Neural crest cell (in vitro differentiated cells): ENCODE measurements around the gene TENM3. TPM values are rescaled to one million over a fixed set of nuclear protein-coding genes. Genes with fewer than 3 reads are reported as not detected.

Experiments used
- DNase-seq: peaks from one replicate; pipeline ENCODE4 v3.0.0; 2021; ENCODE audit warnings: low read depth, mixed read lengths, low spot score
- H3K27ac Mint-ChIP-seq: one replicate; pipeline ENCODE4 v1.8.0; 2021; ENCODE audit warnings: mild to moderate bottlenecking, mixed read lengths; ENCODE audit not compliant: unreplicated experiment
- H3K27me3 Mint-ChIP-seq: 2 replicates; pipeline ENCODE4 v1.8.0; 2021; ENCODE audit warnings: low read depth, mild to moderate bottlenecking, mixed read lengths
- H3K36me3 Mint-ChIP-seq: 2 replicates; pipeline ENCODE4 v1.8.0; 2021; ENCODE audit warnings: low read depth, mild to moderate bottlenecking, mixed read lengths
- H3K4me1 Mint-ChIP-seq: 2 replicates; pipeline ENCODE4 v1.8.0; 2021; ENCODE audit warnings: mixed read lengths
- H3K4me3 Mint-ChIP-seq: one replicate; pipeline ENCODE4 v1.8.0; 2021; ENCODE audit warnings: mild to moderate bottlenecking, mixed read lengths
- H3K9me3 Mint-ChIP-seq: 2 replicates; pipeline ENCODE4 v1.8.0; 2021; ENCODE audit warnings: mixed read lengths
- total RNA-seq: library from RNA; stranded (reverse); gene quantifications from 2 replicates; pipeline ENCODE4 v1.2.1, GENCODE V29; 2021
- TF ChIP-seq, protein P1 (sequence below): fragments of 200-600 bp; sonication (generic); conservative IDR thresholded peaks from 2 replicates; pipeline ENCODE4 v1.5.0; 2021; ENCODE audit warnings: antibody characterized with exemption, mild to moderate bottlenecking

The TENM3 gene
- total RNA-seq, 1 donor from 2014 or later = 43.9 TPM

DNA sequence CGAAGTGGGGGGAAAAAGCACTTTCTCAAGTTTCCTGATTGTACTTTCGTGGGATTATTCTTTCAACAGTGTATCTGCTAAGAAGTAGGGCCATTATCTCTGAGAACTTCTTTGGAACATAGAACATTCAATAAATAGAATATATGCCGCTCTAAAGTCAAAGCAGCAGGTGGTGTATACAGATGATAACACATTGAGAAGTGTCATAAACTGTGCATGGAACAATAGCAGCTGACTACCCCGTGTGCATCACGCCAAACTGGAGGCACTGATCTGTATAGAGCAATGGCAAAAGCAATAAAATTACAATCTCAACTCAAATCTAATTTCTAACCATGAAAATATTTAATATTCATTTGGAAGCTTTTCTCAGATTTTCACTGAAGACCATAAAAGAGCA, 498.7 kb downstream of the TENM3 start:
- no peak overlapping the region for H3K4me3 Mint-ChIP-seq
- peaks cover 5% of the 10 kb centered on the region for H3K9me3 Mint-ChIP-seq
- peaks cover 6% of the 10 kb centered on the region for H3K4me1 Mint-ChIP-seq
- peaks cover 21% of the 10 kb centered on the region for H3K36me3 Mint-ChIP-seq
- no peak for DNase-seq
- TF ChIP-seq, protein P1, sequence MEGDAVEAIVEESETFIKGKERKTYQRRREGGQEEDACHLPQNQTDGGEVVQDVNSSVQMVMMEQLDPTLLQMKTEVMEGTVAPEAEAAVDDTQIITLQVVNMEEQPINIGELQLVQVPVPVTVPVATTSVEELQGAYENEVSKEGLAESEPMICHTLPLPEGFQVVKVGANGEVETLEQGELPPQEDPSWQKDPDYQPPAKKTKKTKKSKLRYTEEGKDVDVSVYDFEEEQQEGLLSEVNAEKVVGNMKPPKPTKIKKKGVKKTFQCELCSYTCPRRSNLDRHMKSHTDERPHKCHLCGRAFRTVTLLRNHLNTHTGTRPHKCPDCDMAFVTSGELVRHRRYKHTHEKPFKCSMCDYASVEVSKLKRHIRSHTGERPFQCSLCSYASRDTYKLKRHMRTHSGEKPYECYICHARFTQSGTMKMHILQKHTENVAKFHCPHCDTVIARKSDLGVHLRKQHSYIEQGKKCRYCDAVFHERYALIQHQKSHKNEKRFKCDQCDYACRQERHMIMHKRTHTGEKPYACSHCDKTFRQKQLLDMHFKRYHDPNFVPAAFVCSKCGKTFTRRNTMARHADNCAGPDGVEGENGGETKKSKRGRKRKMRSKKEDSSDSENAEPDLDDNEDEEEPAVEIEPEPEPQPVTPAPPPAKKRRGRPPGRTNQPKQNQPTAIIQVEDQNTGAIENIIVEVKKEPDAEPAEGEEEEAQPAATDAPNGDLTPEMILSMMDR = no peak
- no peaks in the 10 kb centered on the region for H3K27me3 Mint-ChIP-seq
- H3K27ac Mint-ChIP-seq = no peak overlapping the region

DNA sequence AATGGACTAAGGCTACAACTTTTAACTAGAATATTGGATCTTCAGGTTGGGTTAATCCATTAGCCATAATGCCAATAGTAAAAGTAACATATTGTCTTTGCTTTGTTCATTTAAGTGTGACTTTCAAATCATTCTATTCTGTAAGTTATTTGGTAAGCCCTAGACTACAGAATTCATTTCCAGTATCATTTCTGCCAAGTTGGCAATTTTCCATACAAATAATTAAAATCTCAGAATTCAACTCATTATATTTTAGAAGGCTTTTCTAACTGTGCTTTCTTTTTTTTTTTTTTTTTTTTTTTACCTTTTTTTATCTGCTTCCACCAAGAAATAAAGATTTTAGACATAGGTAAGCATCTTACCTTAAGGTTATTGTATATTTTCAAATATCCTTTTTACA, 500.6 kb downstream of the TENM3 start:
- H3K27ac Mint-ChIP-seq = no peak overlapping the region
- no peaks in the 10 kb centered on the region for H3K27me3 Mint-ChIP-seq
- no peak overlapping the region for H3K4me3 Mint-ChIP-seq
- TF ChIP-seq, protein P1 = no peak
- H3K9me3 Mint-ChIP-seq = peaks cover 5% of the 10 kb centered on the region
- DNase-seq = no peak
- peaks cover 5% of the 10 kb centered on the region for H3K4me1 Mint-ChIP-seq
- H3K36me3 Mint-ChIP-seq = peaks cover 24% of the 10 kb centered on the region

DNA sequence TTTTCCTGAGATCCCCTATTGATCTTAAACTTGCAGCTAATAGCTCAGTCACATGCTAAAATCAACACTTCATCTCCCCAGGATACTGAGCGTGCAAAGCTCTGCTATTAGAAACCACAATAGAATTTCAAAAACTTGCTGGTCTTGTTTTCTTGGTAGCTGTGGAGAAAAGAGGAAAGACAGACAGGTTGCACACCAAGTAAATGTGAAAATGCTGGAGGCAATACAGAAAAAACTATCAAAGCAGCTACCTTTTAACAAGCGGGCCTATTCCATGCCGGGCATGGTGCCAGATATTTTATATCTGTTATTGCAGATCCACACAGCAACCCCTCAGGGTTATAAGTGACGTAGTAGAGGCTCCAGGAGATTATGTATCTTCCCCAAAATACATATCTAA, 502.0 kb downstream of the TENM3 start:
- H3K4me3 Mint-ChIP-seq = no peak overlapping the region
- no peaks in the 10 kb centered on the region for H3K27me3 Mint-ChIP-seq
- H3K9me3 Mint-ChIP-seq = peaks cover 5% of the 10 kb centered on the region
- peaks cover 9% of the 10 kb centered on the region for H3K4me1 Mint-ChIP-seq
- DNase-seq = no peak
- TF ChIP-seq, protein P1 = no peak
- no peak overlapping the region for H3K27ac Mint-ChIP-seq
- H3K36me3 Mint-ChIP-seq = peaks cover 25% of the 10 kb centered on the region

DNA sequence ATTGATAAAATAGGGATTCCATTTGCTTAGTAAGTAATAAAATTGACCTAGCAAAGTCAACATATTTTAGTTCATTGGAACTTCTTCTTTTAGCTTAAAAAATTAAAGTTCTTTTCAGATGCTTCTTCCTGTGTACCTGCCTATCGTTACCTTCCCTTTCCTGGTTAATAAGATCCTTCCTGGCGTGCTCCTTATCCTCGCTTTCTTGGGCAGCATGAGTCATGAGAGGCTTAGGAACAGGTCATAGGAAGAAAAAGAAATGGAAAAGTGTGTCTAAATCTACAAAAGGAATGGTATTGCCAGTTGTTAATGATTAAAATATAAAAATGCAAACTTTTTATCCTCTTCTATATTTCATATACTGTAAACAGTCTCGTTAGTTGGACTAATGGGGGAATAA, 503.7 kb downstream of the TENM3 start:
- peaks cover 20% of the 10 kb centered on the region for H3K4me1 Mint-ChIP-seq
- no peak overlapping the region for H3K27ac Mint-ChIP-seq
- peaks cover 5% of the 10 kb centered on the region for H3K9me3 Mint-ChIP-seq
- no peak for DNase-seq
- H3K27me3 Mint-ChIP-seq = no peaks in the 10 kb centered on the region
- peaks cover 27% of the 10 kb centered on the region for H3K36me3 Mint-ChIP-seq
- TF ChIP-seq, protein P1 = no peak
- H3K4me3 Mint-ChIP-seq = no peak overlapping the region

DNA sequence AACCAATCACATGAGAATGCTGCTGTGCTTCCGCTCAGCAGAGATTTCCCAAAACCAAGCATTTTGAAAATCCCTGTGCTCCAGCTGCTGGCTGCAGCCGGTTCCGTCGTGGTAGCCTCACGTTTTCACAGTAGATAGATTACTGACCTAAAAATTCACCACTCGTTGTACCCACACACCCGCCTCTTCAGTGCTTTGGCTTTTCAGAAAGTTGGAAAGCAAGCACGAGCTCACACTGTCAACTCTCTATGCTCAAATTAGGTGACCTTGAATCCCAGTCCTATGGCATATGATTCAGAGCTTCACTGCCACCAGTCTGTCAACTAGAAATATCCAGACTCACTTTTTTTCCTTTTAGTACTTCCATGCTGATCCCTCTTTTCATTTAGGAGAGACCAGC, 505.1 kb downstream of the TENM3 start:
- H3K4me1 Mint-ChIP-seq = peaks cover 29% of the 10 kb centered on the region
- H3K27ac Mint-ChIP-seq = peak overlapping the region; percentile 39
- H3K4me3 Mint-ChIP-seq = no peak overlapping the region
- H3K9me3 Mint-ChIP-seq = peaks cover 6% of the 10 kb centered on the region
- TF ChIP-seq, protein P1 = no peak
- no peaks in the 10 kb centered on the region for H3K27me3 Mint-ChIP-seq
- H3K36me3 Mint-ChIP-seq = peaks cover 24% of the 10 kb centered on the region
- no peak for DNase-seq

DNA sequence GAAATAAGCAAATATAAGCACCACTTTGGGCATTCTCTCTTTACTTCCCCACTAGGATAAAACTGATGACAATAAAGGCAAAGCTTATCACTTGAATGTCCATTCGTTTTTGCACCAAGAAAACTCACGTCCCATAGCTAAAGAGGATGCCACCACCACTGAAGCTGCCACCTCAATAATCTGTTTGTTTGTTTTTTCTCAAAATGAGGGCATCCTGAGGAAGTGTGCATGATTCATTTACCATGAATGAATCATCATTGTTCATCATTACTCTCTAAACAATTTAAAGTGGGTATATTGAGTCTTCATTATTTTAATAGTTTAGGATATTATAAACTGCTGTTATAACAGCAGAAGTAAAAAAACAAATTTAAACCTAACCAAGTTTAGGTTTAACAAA, 505.7 kb downstream of the TENM3 start:
- no peak for DNase-seq
- peaks cover 31% of the 10 kb centered on the region for H3K4me1 Mint-ChIP-seq
- H3K27me3 Mint-ChIP-seq = no peaks in the 10 kb centered on the region
- H3K9me3 Mint-ChIP-seq = peaks cover 9% of the 10 kb centered on the region
- no peak overlapping the region for H3K4me3 Mint-ChIP-seq
- TF ChIP-seq, protein P1 = no peak
- H3K27ac Mint-ChIP-seq = no peak overlapping the region
- H3K36me3 Mint-ChIP-seq = peaks cover 27% of the 10 kb centered on the region
